ENCODE results near the gene MARCHF7.

DNA sequence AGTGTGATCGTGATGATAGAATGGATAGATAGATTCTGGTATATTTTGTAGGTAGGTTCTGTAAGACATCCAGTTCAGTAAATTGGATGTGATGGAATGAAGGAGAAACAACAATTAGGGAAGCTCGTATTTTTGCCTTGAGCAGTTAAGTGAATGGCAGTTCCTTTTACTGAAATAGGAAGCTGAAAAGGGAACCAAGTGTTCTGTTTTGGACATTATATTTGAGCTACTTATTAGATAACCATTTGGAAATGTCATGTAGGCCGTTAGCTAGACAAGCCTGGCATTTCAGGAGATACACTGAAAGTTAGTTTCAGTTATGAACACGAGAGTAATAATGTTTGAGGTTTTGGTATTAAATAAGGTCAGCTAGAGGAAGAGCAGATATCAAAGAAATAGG lies 41.5 kb downstream of the MARCHF7 start:
- TF ChIP-seq, protein P1, sequence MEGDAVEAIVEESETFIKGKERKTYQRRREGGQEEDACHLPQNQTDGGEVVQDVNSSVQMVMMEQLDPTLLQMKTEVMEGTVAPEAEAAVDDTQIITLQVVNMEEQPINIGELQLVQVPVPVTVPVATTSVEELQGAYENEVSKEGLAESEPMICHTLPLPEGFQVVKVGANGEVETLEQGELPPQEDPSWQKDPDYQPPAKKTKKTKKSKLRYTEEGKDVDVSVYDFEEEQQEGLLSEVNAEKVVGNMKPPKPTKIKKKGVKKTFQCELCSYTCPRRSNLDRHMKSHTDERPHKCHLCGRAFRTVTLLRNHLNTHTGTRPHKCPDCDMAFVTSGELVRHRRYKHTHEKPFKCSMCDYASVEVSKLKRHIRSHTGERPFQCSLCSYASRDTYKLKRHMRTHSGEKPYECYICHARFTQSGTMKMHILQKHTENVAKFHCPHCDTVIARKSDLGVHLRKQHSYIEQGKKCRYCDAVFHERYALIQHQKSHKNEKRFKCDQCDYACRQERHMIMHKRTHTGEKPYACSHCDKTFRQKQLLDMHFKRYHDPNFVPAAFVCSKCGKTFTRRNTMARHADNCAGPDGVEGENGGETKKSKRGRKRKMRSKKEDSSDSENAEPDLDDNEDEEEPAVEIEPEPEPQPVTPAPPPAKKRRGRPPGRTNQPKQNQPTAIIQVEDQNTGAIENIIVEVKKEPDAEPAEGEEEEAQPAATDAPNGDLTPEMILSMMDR (conservative IDR thresholded peaks at IDR 0.05; ENCODE audit: low read depth, low read length): no peak
- no peak for TF ChIP-seq EZH2 (IDR thresholded peaks at IDR 0.05; ENCODE audit: low read length, unreplicated experiment)
- no peak for TF ChIP-seq EZH2phosphoT487 (IDR thresholded peaks at IDR 0.05; ENCODE audit: borderline replicate concordance, low read length)
